HFFc6 (cell line): ENCODE measurements around the gene C2CD3. TPM values are rescaled to one million over a fixed set of nuclear protein-coding genes. Genes with fewer than 3 reads are reported as not detected.

Source experiments
- DNase-seq: peaks from one replicate; pipeline ENCODE4 v3.0.0-alpha.2; 2018
- H3K27ac Mint-ChIP-seq: 2 replicates; pipeline ENCODE4 v1.8.0; 2020; ENCODE audit warnings: mild to moderate bottlenecking, mixed read lengths
- H3K27me3 Mint-ChIP-seq: 2 replicates; pipeline ENCODE4 v1.8.0; 2021; ENCODE audit warnings: mild to moderate bottlenecking, moderate library complexity, mixed read lengths; ENCODE audit not compliant: insufficient read depth
- H3K36me3 Mint-ChIP-seq: 2 replicates; pipeline ENCODE4 v1.8.0; 2021; ENCODE audit warnings: low read depth, mixed read lengths
- H3K4me1 Mint-ChIP-seq: 2 replicates; pipeline ENCODE4 v1.8.0; 2020; ENCODE audit warnings: low read depth, mixed read lengths
- H3K4me3 Mint-ChIP-seq: 2 replicates; pipeline ENCODE4 v1.8.0; 2020; ENCODE audit warnings: mild to moderate bottlenecking, moderate library complexity, mixed read lengths
- H3K9me3 Mint-ChIP-seq: 2 replicates; pipeline ENCODE4 v1.8.0; 2020; ENCODE audit warnings: mild to moderate bottlenecking, mixed read lengths
- total RNA-seq, 6 experiments: library from RNA; stranded (reverse); fragmentation: NEBNext Ultra II Directional; extraction: Animal tissue kit (Norgen Biotek cat#: 25700); gene quantifications; 2 replicates in 1 of 6; 3 replicates in 5 of 6; pipeline ENCODE4 v1.2.3, GENCODE V29; 2021
- TF ChIP-seq, protein P1 (sequence below): fragments of 200-600 bp; sonication (generic); IDR thresholded peaks from 2 replicates; pipeline ENCODE4 v1.5.0; 2021; ENCODE audit warnings: antibody characterized with exemption, mild to moderate bottlenecking

The C2CD3 gene
- total RNA-seq, 6 experiments from 2014 or later: 14.6 to 23.0 (median 17.2) TPM

DNA sequence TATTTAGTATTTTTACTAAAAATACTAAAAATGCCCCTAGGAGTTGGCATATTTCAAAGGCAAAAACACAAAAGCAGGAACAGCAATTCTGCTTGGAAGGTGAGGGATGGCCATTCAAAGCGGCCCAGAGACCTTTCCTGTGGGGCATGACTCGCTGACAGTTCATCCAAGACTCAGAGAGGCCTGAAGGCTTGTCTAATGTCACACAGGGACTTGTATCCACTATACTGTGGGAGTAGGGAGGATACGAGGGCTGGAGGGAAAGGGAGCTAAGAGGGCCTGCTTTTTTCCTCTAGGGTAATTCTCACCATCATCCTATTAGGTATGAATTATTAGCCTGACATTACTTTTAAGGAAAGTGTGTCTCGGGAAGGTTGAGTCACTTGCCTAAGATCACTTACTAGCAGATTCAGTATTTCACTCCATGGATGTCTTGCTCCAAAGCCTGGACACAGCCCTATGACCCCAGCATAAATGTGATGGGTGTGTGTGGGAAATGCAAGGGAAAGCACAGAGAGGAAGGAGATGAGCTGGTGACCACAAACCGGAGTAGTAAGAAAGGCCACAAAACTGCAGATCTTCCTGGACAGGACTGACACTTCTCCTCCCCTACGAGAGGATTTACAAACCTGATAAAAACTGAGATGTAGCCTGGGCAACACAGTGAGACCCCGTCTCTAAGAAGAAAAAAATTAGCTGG lies 145.2 kb downstream of the C2CD3 start:
- H3K27me3 Mint-ChIP-seq: no peaks in the 10 kb centered on the region; the same call in none of the 2 replicates
- peak; percentile 74 for DNase-seq
- H3K36me3 Mint-ChIP-seq: peaks cover 13% of the 10 kb centered on the region; the same call in 1 of the 2 replicates
- peak overlapping the region; percentile 45 for H3K4me3 Mint-ChIP-seq
- peak overlapping the region; percentile 84 for H3K27ac Mint-ChIP-seq
- H3K9me3 Mint-ChIP-seq: no peaks in the 10 kb centered on the region
- TF ChIP-seq, protein P1, sequence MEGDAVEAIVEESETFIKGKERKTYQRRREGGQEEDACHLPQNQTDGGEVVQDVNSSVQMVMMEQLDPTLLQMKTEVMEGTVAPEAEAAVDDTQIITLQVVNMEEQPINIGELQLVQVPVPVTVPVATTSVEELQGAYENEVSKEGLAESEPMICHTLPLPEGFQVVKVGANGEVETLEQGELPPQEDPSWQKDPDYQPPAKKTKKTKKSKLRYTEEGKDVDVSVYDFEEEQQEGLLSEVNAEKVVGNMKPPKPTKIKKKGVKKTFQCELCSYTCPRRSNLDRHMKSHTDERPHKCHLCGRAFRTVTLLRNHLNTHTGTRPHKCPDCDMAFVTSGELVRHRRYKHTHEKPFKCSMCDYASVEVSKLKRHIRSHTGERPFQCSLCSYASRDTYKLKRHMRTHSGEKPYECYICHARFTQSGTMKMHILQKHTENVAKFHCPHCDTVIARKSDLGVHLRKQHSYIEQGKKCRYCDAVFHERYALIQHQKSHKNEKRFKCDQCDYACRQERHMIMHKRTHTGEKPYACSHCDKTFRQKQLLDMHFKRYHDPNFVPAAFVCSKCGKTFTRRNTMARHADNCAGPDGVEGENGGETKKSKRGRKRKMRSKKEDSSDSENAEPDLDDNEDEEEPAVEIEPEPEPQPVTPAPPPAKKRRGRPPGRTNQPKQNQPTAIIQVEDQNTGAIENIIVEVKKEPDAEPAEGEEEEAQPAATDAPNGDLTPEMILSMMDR: no peak
- H3K4me1 Mint-ChIP-seq: peaks cover 49% of the 10 kb centered on the region

DNA sequence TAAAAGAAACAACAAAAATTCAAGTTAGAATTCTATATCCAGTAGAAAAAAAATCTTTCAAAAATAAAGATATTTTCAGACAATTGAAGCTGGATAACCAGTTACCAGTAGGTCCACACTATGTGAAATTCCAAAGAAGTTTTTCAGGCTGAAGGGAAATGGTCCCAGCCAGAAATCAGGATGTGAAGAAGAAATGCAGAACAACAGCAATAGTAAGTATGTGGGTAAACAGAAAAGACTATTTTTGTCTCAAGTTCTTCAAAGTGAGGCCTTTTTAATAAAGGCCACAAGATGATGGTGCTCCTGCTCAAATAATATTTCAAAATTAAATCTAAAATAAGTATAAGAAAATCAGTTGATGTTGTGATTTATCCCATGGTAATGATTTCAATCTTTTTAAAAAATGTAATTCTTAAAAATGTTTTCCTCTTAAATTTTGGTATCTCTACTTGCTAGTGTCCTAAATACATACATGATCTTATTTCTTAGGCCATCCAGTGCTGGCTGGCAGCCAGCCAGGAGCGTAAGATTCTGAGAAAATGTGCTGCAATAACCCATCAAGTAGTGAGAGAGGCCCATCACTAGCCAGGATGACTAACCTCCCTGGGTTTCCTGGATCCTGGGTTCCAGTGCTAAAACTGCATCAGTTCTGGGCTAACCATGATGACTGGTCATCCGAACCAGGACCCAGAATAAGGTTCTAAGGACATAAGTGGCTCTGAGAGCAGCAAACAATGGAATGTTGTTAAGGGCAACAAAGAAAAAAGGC lies 146.4 kb downstream of the C2CD3 start:
- Mint-ChIP-seq H3K36me3 (peaks cover 13% of the 10 kb centered on the region; the same call in 1 of the 2 replicates), H3K27ac (peak overlapping the region; percentile 84), H3K9me3 (no peaks in the 10 kb centered on the region), H3K4me3 (peak overlapping the region; percentile 59), H3K27me3 (no peaks in the 10 kb centered on the region; the same call in none of the 2 replicates), H3K4me1 (peaks cover 49% of the 10 kb centered on the region)
- DNase-seq: peak; percentile 64
- TF ChIP-seq, protein P1: no peak

DNA sequence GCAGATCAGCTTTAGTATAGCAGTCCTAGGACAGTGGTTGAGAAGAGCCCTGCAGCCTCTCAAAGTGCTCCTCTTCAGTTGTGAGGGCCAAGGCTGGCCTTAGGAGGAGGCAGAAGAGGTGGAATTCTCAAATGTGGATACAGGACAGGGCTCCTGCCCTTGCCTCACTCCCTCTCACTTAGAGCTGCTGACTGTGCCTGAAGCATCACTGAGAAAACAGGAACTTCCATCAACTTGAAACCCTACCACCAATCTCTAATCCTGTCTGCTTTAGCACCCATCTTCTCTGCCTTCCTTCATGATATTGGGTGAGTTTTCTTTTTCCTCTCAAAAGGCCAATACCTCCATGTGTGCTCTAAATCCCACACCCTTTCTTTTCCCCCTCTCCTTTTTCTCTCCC lies 147.5 kb downstream of the C2CD3 start:
- H3K9me3 Mint-ChIP-seq: no peaks in the 10 kb centered on the region
- peaks cover 13% of the 10 kb centered on the region; the same call in 1 of the 2 replicates for H3K36me3 Mint-ChIP-seq
- no peak overlapping the region for H3K4me3 Mint-ChIP-seq
- no peaks in the 10 kb centered on the region; the same call in none of the 2 replicates for H3K27me3 Mint-ChIP-seq
- TF ChIP-seq, protein P1: no peak
- no peak overlapping the region for H3K27ac Mint-ChIP-seq
- no peak for DNase-seq
- H3K4me1 Mint-ChIP-seq: peaks cover 52% of the 10 kb centered on the region

DNA sequence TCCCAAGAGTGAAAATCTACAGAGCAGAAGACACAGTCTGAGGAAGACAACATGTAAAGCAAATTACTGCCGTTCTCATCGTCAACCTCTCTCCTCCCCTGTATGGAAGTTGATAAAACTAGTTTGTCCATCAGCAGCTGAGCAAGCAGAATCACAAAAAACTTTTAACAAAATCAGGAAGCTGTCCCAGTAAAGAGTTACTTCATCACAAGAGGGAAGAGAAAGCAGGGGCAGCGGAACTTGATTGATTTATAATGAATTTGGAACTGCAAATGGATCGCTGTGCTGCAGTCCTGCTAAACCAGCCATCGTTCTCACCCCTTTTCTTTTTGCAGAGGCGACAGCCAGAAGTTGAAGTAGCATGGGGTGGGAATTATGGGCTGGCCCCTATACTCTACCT lies 148.3 kb downstream of the C2CD3 start:
- H3K27ac Mint-ChIP-seq: no peak overlapping the region
- no peak overlapping the region for H3K4me3 Mint-ChIP-seq
- no peak for DNase-seq
- H3K9me3 Mint-ChIP-seq: no peaks in the 10 kb centered on the region
- peaks cover 47% of the 10 kb centered on the region for H3K4me1 Mint-ChIP-seq
- TF ChIP-seq, protein P1: no peak
- peaks cover 12% of the 10 kb centered on the region for H3K36me3 Mint-ChIP-seq
- H3K27me3 Mint-ChIP-seq: no peaks in the 10 kb centered on the region; the same call in none of the 2 replicates

DNA sequence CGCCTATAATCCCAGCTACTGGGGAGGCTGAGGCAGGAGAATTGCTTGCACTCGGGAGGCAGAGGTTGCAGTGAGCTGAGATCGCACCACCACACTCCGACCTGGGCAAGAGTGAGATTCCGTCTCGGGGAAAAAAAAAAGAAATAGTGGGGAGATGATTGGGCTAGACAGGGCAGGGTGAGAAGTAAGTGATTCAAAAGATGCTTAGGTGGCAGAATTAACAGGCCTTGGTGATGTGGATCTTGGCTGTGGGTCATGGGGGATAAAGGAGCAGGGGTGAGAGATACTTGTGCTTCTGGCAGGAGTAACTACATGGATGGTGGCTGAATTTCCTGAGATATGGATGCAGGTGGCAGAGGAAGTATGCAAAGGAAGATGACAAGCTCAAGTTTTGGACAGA lies 148.8 kb downstream of the C2CD3 start:
- Mint-ChIP-seq H3K27ac (no peak overlapping the region), H3K27me3 (no peaks in the 10 kb centered on the region; the same call in none of the 2 replicates), H3K4me1 (peaks cover 41% of the 10 kb centered on the region), H3K36me3 (peaks cover 18% of the 10 kb centered on the region), H3K4me3 (no peak overlapping the region), H3K9me3 (no peaks in the 10 kb centered on the region)
- DNase-seq: no peak
- TF ChIP-seq, protein P1: no peak
